AG04449 (cell line): Measurements from ENCODE around the gene RACGAP1.

Source experiments
- CTCF ChIA-PET: fragments of 350-600 bp; formaldehyde crosslinking; extraction: SDS; loops from one replicate; lab custom pipeline; 2021; ENCODE audit warnings: antibody characterized with exemption; lab: Yijun Ruan, JAX
- POLR2A ChIA-PET: fragments of 400-600, 350-600 bp; formaldehyde crosslinking; extraction: SDS; loops from one replicate; lab custom pipeline; 2020; ENCODE audit warnings: antibody characterized with exemption, inconsistent platforms; lab: Yijun Ruan, JAX
- DNase-seq: peaks from one replicate; pipeline ENCODE4 v3.0.0-alpha.2; 2010; ENCODE audit warnings: low read depth, low spot score
- H3K4me3 ChIP-seq: 2 replicates; pipeline ENCODE4 v1.5.1; 2011; ENCODE audit warnings: low read depth, mild to moderate bottlenecking, control low read depth, low read length
- TF ChIP-seq, protein P1 (sequence below): IDR thresholded peaks from one replicate; pipeline ENCODE4 v1.5.1; 2011; ENCODE audit warnings: mild to moderate bottlenecking, moderate library complexity, low read length, control low read depth, inconsistent platforms; ENCODE audit not compliant: insufficient read depth; ENCODE audit errors: missing control alignments

Gene RACGAP1

DNA sequence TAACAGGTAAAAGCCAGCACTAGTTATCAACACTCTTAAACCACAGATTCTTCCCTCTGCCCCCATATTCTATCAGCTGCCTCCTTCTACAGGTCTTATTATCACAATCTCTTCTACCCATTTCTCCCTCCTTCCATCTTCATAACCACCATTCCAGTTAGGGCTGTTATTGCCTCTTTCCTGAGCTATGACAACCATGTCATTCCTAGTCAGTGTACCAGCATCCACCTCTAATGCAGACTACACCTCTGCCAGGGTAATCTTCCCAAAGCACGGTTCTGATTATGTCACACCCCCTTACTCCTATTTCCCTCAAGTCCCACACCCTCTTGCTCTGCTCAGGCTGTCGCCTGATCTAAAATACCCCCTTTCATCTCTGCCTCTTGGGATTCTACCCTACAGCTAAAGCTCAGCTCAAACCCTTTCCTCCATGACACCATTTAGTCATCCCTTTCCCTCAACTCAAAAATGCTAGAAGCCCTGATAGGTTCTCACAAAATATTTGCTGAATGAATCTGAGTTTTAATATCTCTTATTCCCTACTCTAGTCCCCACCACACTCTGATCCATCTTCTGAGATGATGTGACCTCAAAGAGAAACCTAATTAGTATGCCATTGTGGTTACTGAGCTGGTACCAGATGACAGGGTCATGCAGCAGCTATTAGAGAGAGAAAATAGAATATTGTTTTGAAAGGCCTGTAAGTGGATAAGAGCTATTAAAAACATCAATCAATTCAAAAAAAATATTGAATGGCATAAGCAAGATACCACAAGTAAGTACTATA is 11.7 kb downstream of the RACGAP1 start:
- TF ChIP-seq, protein P1, sequence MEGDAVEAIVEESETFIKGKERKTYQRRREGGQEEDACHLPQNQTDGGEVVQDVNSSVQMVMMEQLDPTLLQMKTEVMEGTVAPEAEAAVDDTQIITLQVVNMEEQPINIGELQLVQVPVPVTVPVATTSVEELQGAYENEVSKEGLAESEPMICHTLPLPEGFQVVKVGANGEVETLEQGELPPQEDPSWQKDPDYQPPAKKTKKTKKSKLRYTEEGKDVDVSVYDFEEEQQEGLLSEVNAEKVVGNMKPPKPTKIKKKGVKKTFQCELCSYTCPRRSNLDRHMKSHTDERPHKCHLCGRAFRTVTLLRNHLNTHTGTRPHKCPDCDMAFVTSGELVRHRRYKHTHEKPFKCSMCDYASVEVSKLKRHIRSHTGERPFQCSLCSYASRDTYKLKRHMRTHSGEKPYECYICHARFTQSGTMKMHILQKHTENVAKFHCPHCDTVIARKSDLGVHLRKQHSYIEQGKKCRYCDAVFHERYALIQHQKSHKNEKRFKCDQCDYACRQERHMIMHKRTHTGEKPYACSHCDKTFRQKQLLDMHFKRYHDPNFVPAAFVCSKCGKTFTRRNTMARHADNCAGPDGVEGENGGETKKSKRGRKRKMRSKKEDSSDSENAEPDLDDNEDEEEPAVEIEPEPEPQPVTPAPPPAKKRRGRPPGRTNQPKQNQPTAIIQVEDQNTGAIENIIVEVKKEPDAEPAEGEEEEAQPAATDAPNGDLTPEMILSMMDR = no peak
- ChIA-PET CTCF (interaction anchor here (0.8 to 9.4 kb wide), 14 partner anchors 10 to 97 kb away, joined by 3 to 69 read pairs (median 5); no protein-coding TSS in a partner anchor), POLR2A (no interaction called here)
- no peak overlapping the region for H3K4me3 ChIP-seq
- no peak for DNase-seq

DNA sequence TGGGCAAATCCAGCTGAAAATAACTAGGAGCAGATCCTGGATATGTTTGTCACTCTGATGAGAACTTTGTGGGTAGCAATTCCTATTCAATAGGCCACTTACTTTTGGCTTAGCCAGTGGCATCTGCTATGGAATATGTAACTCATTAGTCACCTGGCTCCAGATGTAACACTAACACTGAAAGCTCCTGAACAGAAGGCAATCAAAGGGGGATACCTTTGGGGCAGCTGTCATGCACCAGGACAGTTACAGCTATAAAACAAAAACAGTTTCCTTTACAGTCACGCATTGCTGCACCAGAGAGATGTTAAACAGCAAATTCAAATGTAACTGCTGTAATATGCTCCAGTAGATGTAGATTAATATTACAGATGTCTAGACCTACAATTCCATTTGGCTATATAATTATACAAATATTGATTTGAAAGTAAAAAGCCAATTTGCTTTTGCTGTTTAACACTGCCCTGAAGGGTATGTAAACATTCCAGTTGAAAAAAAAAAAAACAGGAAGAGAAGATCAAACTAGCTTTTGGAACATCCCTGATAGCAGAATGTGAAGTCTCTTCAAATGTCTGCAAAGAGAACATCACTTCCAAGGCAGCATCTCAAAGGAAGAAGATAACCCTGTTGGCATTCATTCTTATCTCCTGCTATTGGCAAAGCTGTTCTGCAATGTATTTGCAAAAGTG is 18.4 kb downstream of the RACGAP1 start:
- DNase-seq = no peak
- H3K4me3 ChIP-seq = no peak overlapping the region
- CTCF ChIA-PET = interaction anchor here (0.7 to 6.8 kb wide), 13 partner anchors 10 to 63 kb away, joined by 3 to 51 read pairs (median 5); no protein-coding TSS in a partner anchor
- POLR2A ChIA-PET = no interaction called here
- TF ChIP-seq, protein P1 = no peak

- no peak for DNase-seq
- TF ChIP-seq, protein P1 = no peak
- no peak overlapping the region for H3K4me3 ChIP-seq
- CTCF ChIA-PET = interaction anchor here (0.8 to 6.8 kb wide), 10 partner anchors 11 to 64 kb away, joined by 3 to 51 read pairs (median 6); no protein-coding TSS in a partner anchor
- POLR2A ChIA-PET = no interaction called here
Observed at GRCh38 chr12:50006280-50006679, 19.0 kb downstream of the RACGAP1 start.

DNA sequence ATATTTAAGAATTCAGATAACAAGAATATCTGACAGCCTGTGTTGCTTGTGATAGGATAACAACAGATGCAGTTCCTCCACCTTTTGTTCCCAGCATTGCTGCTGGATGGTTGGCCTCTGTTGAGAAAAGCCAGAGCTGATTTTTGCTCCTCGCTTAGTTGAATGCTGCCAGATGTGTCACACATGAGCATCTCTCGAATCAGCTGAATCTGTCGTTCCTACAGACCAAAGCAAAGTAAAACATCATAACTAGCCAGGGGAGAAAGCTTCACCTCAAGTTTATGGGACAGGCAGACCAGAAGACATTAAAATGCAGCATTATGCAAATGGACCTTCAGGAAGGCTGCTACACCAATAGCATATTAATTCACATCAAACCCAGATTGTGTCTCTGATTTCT is 20.1 kb downstream of the RACGAP1 start:
- CTCF ChIA-PET = interaction anchor here (1.0 to 6.8 kb wide), 6 partner anchors 11 to 60 kb away, joined by 4 to 51 read pairs (median 16); no protein-coding TSS in a partner anchor
- no peak for DNase-seq
- no peak overlapping the region for H3K4me3 ChIP-seq
- TF ChIP-seq, protein P1 = no peak
- POLR2A ChIA-PET = no interaction called here

GRCh38 chr12:50004696-50005095 is 20.6 kb downstream of the RACGAP1 start:
- ChIA-PET POLR2A (no interaction called here), CTCF (interaction anchor here (1.0 to 6.8 kb wide), 4 partner anchors 11 to 59 kb away, joined by 4 to 51 read pairs (median 16); no protein-coding TSS in a partner anchor)
- DNase-seq = no peak
- TF ChIP-seq, protein P1 = no peak
- no peak overlapping the region for H3K4me3 ChIP-seq

DNA sequence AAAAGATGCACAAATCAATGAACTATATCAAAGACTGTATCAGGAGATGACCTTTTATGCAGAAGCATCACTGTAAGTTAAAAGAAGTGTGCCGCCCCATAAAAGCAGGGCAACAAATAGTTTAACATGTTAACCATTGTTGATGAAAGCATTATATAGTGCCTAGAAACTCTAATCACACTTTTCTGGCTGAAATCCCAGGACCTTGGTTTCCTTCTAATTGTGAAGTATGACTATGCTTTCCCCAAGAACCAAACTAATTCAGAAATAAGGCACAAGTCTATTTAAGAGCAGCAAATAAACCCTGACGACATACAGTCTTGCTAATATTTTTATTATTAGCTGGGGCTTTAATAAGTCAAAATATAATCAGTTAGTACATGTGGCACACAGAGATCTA is 21.7 kb downstream of the RACGAP1 start:
- CTCF ChIA-PET = interaction anchor here (0.8 to 4.8 kb wide), 7 partner anchors 9 to 67 kb away, joined by 3 to 18 read pairs (median 9); no protein-coding TSS in a partner anchor
- TF ChIP-seq, protein P1 = no peak
- POLR2A ChIA-PET = no interaction called here
- no peak overlapping the region for H3K4me3 ChIP-seq
- no peak for DNase-seq
